GM23338 (cell line): Measurements from ENCODE around the gene MZB1.

Experiments used
- CTCF ChIP-seq, 2 experiments: fragments of 200-600 bp in 1 of 2; sonication (generic) in 1 of 2; conservative IDR thresholded peaks; 2 replicates each; pipeline versions ENCODE4 v1.5.1 to v1.6.1; 2016 to 2017; ENCODE audit warnings: antibody characterized with exemption in 2 of 2, low read depth in 2 of 2, mild to moderate bottlenecking in 2 of 2, moderate library complexity in 1 of 2
- EZH2 ChIP-seq: fragments of 200-600 bp; sonication (generic); IDR thresholded peaks from one replicate; pipeline ENCODE4 v1.8.0; 2017; ENCODE audit warnings: antibody characterized with exemption, mild to moderate bottlenecking, low read depth; ENCODE audit not compliant: unreplicated experiment
- POLR2AphosphoS5 ChIP-seq: IDR thresholded peaks from 2 replicates; pipeline ENCODE4 v1.6.1; 2016; ENCODE audit warnings: antibody characterized with exemption, low read depth

- TF ChIP-seq POLR2AphosphoS5 (no peak), CTCF (conservative IDR thresholded peaks at IDR 0.05; ENCODE audit: low read depth in 2 of 2) (no peak), EZH2 (no peak)
Measured at GRCh38 chr5:139393497-139394122, 3.9 kb upstream of the MZB1 start.
